ENCODE data around the gene DHCR24.

The DHCR24 gene

DNA sequence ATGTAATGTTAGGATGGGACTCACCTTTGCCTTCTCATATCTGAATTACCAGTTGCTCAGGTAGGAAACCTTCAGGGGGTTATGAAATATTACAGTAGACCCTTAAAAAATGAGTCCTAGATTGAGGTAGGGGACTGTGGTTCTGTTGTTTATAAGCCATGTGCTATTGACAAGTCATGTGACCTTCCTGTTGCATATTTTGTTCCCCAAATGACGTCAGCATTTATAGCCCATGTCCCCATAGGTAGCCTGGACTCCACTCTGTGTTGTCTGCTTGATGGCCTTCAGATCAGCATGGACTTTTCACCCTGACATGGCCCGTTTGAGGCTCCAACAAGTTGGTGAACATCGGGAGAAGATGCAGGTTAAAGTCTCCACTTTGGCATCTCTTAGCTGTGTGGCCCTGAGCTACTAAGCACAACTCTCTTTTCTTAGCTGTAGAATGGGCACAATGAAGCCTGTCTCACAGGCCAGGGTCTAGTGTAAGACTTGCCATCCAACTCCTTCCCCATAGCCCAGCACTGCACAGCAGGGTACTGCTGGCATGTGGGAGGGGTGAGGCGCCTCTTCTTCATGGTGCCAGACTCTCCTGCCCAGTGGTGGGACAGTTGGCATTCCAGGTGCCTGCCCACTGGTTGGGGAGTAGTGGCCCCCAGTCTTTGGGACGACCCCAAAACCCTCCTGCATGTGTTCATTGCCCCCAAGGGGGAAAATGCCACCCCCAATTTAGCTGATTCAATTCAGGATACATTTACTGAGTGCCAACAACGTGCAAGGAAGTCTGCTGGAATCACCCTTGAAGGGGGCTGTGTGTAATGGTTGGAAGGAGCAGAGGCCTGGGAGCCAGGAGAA, 49.8 kb downstream of the DHCR24 start:
- Mint-ChIP-seq H3K9me3 (no peaks in the 10 kb centered on the region), H3K27ac (no peak overlapping the region), H3K4me1 (no peaks in the 10 kb centered on the region), H3K27me3 (peaks cover 4% of the 10 kb centered on the region), H3K4me3 (no peak overlapping the region), H3K36me3 (no peaks in the 10 kb centered on the region)
- DNase-seq (ENCODE audit: low spot score in 2 of 2) (no peak), ATAC-seq (ENCODE audit: low read depth) (no peak)

DNA sequence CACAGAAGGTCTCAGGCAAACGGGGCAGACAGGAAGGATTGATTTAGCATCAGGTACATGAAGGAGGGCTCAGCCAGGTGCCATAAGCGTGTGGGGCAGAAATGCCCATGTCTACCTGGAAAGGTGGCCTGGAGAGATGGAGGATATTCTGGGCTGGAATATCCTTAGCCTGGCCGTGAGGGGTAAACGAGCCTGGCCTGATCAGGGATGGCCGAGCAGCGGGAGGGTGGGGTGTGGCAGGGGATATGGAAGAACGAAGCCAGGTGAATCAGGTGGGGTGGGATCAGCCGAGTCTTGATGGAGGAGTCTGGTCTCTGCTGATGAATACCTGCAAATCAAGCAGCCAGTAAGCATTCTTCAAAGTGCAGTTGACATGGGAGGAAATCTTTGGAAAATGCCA, 50.4 kb downstream of the DHCR24 start:
- Mint-ChIP-seq H3K27ac (no peak overlapping the region), H3K9me3 (peaks cover under 1% of the 10 kb centered on the region), H3K4me1 (no peaks in the 10 kb centered on the region), H3K36me3 (peaks cover under 1% of the 10 kb centered on the region), H3K27me3 (peaks cover 4% of the 10 kb centered on the region), H3K4me3 (no peak overlapping the region)
- DNase-seq (ENCODE audit: low spot score in 2 of 2) (no peak), ATAC-seq (ENCODE audit: low read depth) (no peak)

DNA sequence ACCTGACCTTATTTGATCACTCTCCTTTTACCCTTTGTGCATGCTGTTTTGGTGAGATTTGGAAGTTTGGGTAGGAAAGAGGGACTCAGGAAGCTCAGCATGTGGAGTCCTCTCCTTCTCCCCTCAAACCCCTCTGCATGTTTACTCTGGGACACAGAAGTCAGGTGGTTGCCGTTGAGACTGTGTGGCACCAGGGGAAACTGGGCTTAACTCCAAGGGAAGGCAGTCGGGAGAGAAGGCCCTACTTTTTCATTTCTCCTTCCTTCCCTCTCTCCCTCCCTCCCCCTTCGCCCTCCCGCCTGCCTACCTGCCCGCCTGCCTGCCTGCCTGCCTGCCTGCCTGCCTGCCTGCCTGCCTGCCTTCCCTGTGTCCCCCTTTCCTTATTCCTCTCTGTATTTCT, 51.0 kb downstream of the DHCR24 start:
- peaks cover 2% of the 10 kb centered on the region for H3K9me3 Mint-ChIP-seq
- peaks cover 4% of the 10 kb centered on the region for H3K27me3 Mint-ChIP-seq
- no peaks in the 10 kb centered on the region for H3K4me1 Mint-ChIP-seq
- ATAC-seq (ENCODE audit: low read depth) (no peak), DNase-seq (ENCODE audit: low spot score in 2 of 2) (no peak)
- H3K36me3 Mint-ChIP-seq: peaks cover 4% of the 10 kb centered on the region
- H3K27ac Mint-ChIP-seq: no peak overlapping the region
- no peak overlapping the region for H3K4me3 Mint-ChIP-seq

DNA sequence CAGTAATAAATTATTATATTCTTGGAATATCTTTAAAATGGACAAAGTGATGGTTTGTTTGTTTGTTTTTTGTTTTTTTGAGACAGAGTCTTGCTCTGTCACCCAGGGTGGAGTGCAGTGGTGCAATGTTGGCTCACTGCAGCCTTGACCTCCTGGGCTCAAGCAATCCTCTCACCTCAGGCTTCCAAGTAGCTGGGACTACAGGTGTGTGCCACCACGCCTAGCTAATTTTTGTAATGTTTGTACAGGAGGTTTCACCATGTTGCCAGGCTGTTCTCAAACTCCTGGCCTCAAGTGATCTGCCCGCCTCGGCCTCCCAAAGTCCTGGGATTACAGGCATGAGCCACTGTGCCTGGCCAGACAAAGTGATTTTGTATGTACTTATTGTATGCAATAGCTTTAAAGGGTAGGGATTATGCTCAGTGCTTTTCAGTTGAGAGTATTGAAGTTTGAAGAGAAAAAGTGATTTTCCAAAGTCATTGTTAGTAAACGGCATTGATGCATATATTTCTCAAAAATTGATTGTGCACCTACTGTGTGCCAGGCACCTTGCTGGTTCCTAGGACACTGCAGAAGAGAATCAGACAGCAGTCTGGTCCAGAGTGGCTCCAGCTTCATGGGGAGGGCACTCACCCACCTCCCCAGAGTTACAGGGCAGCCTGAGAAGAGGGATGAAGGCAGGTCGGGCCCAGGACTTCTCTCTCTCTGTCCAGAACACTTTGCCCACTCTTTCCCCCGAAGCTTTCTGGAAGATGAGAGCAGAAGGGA, 51.7 kb downstream of the DHCR24 start:
- Mint-ChIP-seq H3K4me1 (no peaks in the 10 kb centered on the region), H3K9me3 (peaks cover 7% of the 10 kb centered on the region), H3K27ac (no peak overlapping the region), H3K27me3 (peaks cover 6% of the 10 kb centered on the region), H3K36me3 (peaks cover 8% of the 10 kb centered on the region), H3K4me3 (no peak overlapping the region)
- DNase-seq (ENCODE audit: low spot score in 2 of 2) (no peak), ATAC-seq (ENCODE audit: low read depth) (no peak)

DNA sequence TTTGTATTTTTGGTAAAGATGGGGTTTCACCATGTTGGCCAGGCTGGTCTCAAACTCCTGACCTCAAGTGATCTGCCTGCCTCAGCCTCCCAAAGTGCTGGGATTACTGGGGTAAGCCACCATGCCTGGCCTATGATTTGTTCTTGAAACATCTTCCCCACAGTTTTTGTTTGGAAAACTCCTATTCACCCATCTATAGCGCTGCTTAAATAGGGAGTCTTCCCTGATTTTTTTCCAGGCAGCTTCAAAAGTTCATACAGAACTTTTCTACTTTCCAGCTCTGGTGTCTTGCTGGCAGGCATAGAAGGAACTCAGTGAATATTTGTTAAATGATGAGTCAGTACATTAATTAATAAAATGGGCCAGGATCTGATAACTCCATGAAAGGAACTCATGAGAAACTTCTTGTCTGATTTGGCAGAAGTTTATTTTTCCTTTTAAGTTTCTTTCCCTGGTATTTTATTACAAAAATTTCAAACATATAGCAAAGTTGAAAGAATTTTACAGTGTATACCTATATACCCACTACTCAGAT, 52.9 kb downstream of the DHCR24 start:
- Mint-ChIP-seq H3K9me3 (peaks cover 8% of the 10 kb centered on the region), H3K4me3 (no peak overlapping the region), H3K27me3 (peaks cover 8% of the 10 kb centered on the region), H3K4me1 (no peaks in the 10 kb centered on the region), H3K36me3 (peaks cover 10% of the 10 kb centered on the region), H3K27ac (no peak overlapping the region)
- DNase-seq (ENCODE audit: low spot score in 2 of 2) (no peak), ATAC-seq (ENCODE audit: low read depth) (no peak)

DNA sequence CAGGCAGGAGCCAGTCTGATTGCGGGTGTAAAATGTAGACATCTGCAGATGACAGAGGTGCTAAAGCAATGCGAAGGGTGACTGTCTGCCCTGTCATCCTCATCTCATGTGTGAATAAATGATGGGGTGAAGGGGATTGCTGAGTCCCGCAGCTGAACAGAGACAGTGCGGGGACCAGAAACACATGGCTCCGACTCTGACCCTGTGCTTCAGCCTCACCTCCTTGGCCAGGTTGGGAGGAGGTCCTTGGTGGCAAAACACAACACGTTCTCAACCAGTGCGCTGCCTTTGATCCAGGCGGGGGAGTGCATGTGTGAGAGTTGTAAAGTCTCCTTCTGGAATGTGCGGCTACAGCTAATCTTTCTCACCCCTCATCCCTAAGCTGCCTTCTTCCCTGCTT, 53.9 kb downstream of the DHCR24 start:
- peaks cover 8% of the 10 kb centered on the region for H3K9me3 Mint-ChIP-seq
- H3K4me3 Mint-ChIP-seq: no peak overlapping the region
- no peak overlapping the region for H3K27ac Mint-ChIP-seq
- no peaks in the 10 kb centered on the region for H3K4me1 Mint-ChIP-seq
- H3K36me3 Mint-ChIP-seq: peaks cover 10% of the 10 kb centered on the region
- ATAC-seq (ENCODE audit: low read depth): no peak
- peaks cover 8% of the 10 kb centered on the region for H3K27me3 Mint-ChIP-seq
- no peak for DNase-seq (ENCODE audit: low spot score in 2 of 2)

DNA sequence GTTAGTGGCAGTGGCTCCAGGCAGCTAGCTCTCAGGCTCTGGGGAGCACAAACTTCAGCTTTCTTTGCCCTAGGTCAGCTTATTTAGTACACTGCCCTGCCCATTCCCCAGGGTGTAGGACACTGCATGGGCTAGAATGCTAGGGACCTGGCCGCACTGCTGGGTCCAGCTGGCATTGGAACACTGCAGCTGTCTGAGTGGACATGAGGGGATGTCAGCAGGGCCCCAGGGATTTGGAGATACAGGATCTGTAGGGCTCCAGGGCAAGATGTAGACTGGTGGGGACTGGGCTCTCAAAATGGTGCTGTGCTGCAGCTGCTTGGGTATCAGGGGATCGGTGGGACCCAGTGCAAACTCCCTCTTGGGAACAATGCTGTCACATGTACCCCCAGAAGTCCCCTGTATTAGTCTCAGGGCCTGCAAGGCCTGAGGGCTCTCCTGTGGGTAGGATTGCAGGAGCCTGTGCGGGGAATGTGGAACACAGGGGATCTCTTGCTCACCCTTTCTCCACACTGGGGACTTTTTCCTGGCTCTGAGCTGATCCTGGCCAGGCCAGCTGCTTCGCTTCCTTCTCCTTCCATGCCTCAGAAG, 60.7 kb downstream of the DHCR24 start:
- Mint-ChIP-seq H3K36me3 (peaks cover 18% of the 10 kb centered on the region), H3K4me3 (no peak overlapping the region), H3K4me1 (no peaks in the 10 kb centered on the region), H3K27me3 (peaks cover 6% of the 10 kb centered on the region), H3K9me3 (peaks cover 23% of the 10 kb centered on the region), H3K27ac (no peak overlapping the region)
- DNase-seq (ENCODE audit: low spot score in 2 of 2) (no peak), ATAC-seq (ENCODE audit: low read depth) (no peak)

DNA sequence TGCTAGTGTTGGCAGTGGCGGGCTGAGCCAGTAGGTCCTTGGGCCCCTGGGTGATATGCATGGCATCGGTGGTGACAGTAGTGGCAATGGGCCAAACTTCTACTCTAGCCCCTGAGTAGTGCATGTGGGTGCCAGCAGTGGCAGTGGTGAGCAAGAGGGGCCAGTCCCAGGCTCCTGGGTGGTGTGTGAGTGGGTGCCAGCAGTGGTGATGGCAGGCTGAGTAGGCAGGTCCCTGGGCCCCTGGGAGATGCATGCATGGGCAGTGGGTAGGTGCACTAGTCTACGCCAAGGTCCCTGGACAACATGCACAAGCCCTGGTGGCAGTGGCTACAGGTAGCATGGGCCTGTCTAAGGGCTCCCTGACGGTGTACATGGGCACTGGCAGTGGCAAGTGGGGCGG, 61.3 kb downstream of the DHCR24 start:
- H3K27me3 Mint-ChIP-seq: peaks cover 5% of the 10 kb centered on the region
- DNase-seq (ENCODE audit: low spot score in 2 of 2) (no peak), ATAC-seq (ENCODE audit: low read depth) (no peak)
- H3K27ac Mint-ChIP-seq: no peak overlapping the region
- H3K9me3 Mint-ChIP-seq: peaks cover 21% of the 10 kb centered on the region
- no peak overlapping the region for H3K4me3 Mint-ChIP-seq
- no peaks in the 10 kb centered on the region for H3K4me1 Mint-ChIP-seq
- peaks cover 14% of the 10 kb centered on the region for H3K36me3 Mint-ChIP-seq

DNA sequence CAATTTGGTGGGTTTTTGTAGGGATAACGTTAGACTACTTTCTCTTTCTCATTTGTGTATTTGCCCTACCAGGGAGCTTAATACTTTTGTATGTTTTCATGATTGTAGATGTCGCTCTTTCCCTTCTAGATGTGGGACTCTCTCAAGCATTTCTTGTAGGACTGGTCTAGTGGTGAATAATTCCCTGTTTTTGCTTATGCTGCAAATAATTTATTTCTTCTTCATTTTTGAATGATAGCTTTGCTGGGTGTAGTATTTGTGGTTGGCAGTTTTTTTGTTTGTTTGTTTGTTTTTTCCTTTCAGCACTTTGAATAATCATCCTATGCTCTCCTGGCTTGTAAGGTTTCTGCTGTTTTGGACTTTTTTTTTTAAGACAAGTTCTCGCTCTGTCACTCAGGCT, 63.3 kb downstream of the DHCR24 start:
- H3K27me3 Mint-ChIP-seq: peaks cover 3% of the 10 kb centered on the region
- peaks cover 11% of the 10 kb centered on the region for H3K36me3 Mint-ChIP-seq
- no peaks in the 10 kb centered on the region for H3K4me1 Mint-ChIP-seq
- ATAC-seq (ENCODE audit: low read depth) (no peak), DNase-seq (ENCODE audit: low spot score in 2 of 2) (no peak)
- no peak overlapping the region for H3K27ac Mint-ChIP-seq
- no peak overlapping the region for H3K4me3 Mint-ChIP-seq
- peaks cover 18% of the 10 kb centered on the region for H3K9me3 Mint-ChIP-seq

DNA sequence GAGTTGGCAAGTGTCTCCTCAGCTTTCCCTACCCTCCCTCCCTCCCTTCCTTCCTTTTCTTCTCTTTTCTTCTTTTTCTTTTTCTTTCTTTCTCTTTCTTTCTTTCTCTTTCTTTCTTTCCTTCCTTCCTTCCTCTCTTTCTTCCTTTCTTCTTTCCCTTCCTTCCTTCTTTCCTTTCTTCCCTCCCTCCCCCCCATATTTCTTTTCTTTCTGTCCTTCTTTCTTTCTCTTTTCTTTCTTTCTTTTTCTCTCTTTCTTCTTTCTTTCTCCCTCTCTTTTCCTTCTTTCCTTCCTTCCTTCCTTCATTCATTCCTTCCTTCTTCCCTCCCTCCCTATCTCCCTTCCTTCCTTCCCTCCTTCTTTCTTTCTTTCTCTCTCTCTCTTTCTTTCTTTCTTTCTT, 67.3 kb downstream of the DHCR24 start:
- no peak for DNase-seq (ENCODE audit: low spot score in 2 of 2)
- H3K36me3 Mint-ChIP-seq: peaks cover 5% of the 10 kb centered on the region
- H3K27me3 Mint-ChIP-seq: no peaks in the 10 kb centered on the region
- no peaks in the 10 kb centered on the region for H3K4me1 Mint-ChIP-seq
- H3K4me3 Mint-ChIP-seq: no peak overlapping the region
- H3K9me3 Mint-ChIP-seq: peaks cover 13% of the 10 kb centered on the region
- H3K27ac Mint-ChIP-seq: no peak overlapping the region
- ATAC-seq (ENCODE audit: low read depth): no peak

DNA sequence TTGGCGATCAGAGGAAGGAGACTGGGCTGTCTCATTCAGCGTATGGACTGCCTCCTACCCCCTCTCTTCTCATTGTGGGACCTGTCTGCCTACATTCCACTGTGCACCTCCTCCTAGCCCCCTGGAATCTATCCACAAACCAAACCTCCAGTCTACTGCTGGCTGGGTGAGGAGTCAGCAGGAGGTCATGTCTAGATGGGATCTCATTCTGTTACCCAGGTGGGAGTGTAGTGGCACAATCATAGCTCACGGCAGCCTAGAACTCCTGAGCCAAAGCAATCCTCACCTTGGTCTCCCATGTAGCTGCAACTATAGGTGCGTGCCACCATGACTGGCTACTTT, 67.8 kb downstream of the DHCR24 start:
- DNase-seq (ENCODE audit: low spot score in 2 of 2) (no peak), ATAC-seq (ENCODE audit: low read depth) (no peak)
- Mint-ChIP-seq H3K4me1 (no peaks in the 10 kb centered on the region), H3K27ac (no peak overlapping the region), H3K4me3 (no peak overlapping the region), H3K27me3 (no peaks in the 10 kb centered on the region), H3K9me3 (peaks cover 10% of the 10 kb centered on the region), H3K36me3 (peaks cover 4% of the 10 kb centered on the region)

DNA sequence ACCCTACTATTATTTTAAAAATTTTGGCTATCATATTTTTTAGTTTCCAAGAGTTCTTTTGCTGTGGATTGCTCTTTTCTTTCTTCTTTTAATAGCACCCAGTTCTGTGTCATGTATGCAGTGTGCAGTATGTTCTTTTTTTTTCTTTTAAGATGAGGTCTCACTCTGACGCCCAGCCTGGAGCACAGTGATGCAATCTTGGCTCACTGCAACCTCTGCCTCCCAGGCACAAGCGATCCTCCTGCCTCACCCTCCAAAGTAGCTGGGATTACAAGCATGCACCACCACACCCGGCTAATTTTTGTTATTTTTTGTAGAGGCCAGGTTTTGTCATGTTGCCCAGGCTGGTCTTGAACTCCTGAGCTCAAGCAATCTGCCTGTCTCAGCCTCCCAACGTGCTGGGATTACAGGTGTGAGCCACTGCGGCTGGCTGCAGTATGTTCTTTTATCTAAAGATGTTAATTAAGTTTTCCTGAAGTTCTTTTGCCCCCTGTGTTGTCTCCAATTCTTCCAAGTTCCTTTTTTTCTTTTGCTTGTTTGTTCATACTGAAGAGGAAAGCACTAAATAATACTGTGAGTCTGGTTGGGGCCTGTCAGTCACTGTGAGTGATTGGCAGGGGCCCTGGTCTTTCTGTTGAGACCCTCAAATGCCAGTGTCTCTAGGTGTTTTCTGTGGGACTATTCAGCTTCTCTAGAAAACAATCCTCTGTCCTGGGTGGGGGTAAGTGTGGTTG, 68.4 kb downstream of the DHCR24 start:
- Mint-ChIP-seq H3K36me3 (peaks cover 1% of the 10 kb centered on the region), H3K4me3 (no peak overlapping the region), H3K27ac (no peak overlapping the region), H3K9me3 (peaks cover 6% of the 10 kb centered on the region), H3K27me3 (peaks cover 2% of the 10 kb centered on the region), H3K4me1 (no peaks in the 10 kb centered on the region)
- DNase-seq (ENCODE audit: low spot score in 2 of 2): no peak
- ATAC-seq (ENCODE audit: low read depth): no peak

DNA sequence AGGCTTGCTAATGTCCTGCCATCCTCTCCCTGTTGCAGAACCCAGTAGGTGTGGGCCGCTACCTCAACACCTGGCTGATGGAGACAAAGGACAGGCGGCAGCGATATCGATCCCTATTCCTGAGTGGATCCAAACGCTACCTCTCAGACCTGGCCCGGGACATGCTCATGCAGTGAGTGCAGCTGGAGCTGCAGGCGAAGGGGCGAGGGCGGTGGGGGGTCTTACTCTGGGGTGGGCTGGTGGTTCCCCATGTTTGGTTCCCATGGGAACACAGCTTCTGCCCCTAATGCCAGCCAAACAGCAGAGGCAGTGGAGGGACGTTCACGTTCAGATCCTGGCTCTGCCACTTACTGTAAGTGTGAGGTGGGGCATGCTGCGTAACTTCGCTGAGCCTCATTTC, 70.0 kb downstream of the DHCR24 start:
- Mint-ChIP-seq H3K27ac (no peak overlapping the region), H3K4me1 (peaks cover 3% of the 10 kb centered on the region), H3K27me3 (peaks cover 2% of the 10 kb centered on the region), H3K9me3 (no peaks in the 10 kb centered on the region), H3K4me3 (no peak overlapping the region), H3K36me3 (no peaks in the 10 kb centered on the region)
- DNase-seq (ENCODE audit: low spot score in 2 of 2) (no peak), ATAC-seq (ENCODE audit: low read depth) (no peak)

DNA sequence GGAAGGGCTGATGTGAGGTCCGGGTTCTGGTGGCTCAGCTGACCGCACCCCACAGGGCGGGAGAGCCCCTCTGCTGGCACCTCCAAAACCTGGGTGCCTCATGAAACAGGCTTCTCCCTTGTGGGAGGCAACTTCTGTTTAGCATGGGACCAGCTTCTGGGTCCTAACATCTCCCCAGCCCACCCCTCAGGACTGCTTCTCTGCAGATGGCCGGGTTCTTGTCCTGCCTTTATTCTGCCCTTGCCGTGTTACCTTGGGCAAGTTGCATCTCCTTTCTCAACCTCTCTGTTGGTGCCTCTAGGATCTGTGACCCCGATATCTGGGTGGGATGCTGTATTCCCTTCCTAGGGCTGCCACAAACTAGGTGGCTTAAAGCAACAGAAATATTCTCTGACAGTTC, 70.9 kb downstream of the DHCR24 start:
- H3K27ac Mint-ChIP-seq: no peak overlapping the region
- no peak overlapping the region for H3K4me3 Mint-ChIP-seq
- peaks cover 3% of the 10 kb centered on the region for H3K4me1 Mint-ChIP-seq
- H3K9me3 Mint-ChIP-seq: no peaks in the 10 kb centered on the region
- no peak for DNase-seq (ENCODE audit: low spot score in 2 of 2)
- ATAC-seq (ENCODE audit: low read depth): no peak
- H3K27me3 Mint-ChIP-seq: peaks cover 3% of the 10 kb centered on the region
- no peaks in the 10 kb centered on the region for H3K36me3 Mint-ChIP-seq

All from memory B cell (primary cell).